K562 (cell line): Measurements from ENCODE around the gene CACNA2D4.

Experiments
- CBFB ChIP-seq: sonication (generic); formaldehyde crosslinking; IDR thresholded peaks from 2 replicates; pipeline ENCODE4 v1.4.0; 2020; ENCODE audit warnings: mild to moderate bottlenecking, missing genetic modification reagents
- CTCF ChIP-seq, 3 experiments: IDR thresholded peaks in 2 of 3; conservative IDR thresholded peaks in 1 of 3; 2 replicates each; pipeline ENCODE4 v1.5.1; 2011 to 2012; ENCODE audit warnings: low read length in 3 of 3, mild to moderate bottlenecking in 3 of 3, control low read depth in 2 of 3, improper control_type of control experiment in 1 of 3, inconsistent platforms in 1 of 3, low read depth in 1 of 3, mixed read lengths in 1 of 3, moderate library complexity in 1 of 3; ENCODE audit not compliant: insufficient read depth in 2 of 3
- EP300 ChIP-seq: IDR thresholded peaks from 2 replicates; pipeline ENCODE4 v1.6.1; 2012; ENCODE audit warnings: low read length, improper control_type of control experiment
- JUNB ChIP-seq: fragments of 450-650 bp; formaldehyde crosslinking; conservative IDR thresholded peaks from 2 replicates; pipeline ENCODE4 v1.4.0; 2020; ENCODE audit warnings: mild to moderate bottlenecking
- KLF1 ChIP-seq: fragments of 450-650 bp; IDR thresholded peaks from 2 replicates; pipeline ENCODE4 v1.6.1; 2016; ENCODE audit warnings: missing genetic modification characterization, missing compliant biosample characterization
- LEF1 ChIP-seq: fragments of 450-650 bp; IDR thresholded peaks from 2 replicates; pipeline ENCODE4 v1.6.1; 2016; ENCODE audit warnings: mild to moderate bottlenecking
- MXI1 ChIP-seq: IDR thresholded peaks from 2 replicates; pipeline ENCODE4 v1.6.1; 2011; ENCODE audit warnings: low read depth, mild to moderate bottlenecking, improper control_type of control experiment, low read length
- SNAPC5 ChIP-seq: fragments of 250-450 bp; sonication (Bioruptor Pico); IDR thresholded peaks from 2 replicates; pipeline ENCODE4 v1.8.0; 2021; ENCODE audit warnings: moderate library complexity, mild to moderate bottlenecking, inconsistent platforms
- STAT6 ChIP-seq: sonication (generic); formaldehyde crosslinking; IDR thresholded peaks from 2 replicates; pipeline ENCODE4 v1.8.1; 2023; ENCODE audit warnings: mild to moderate bottlenecking, missing genetic modification reagents
- TCF7L2 ChIP-seq: fragments of 150-350 bp; IDR thresholded peaks from 2 replicates; pipeline ENCODE4 v1.6.1; 2016; ENCODE audit warnings: low read depth, mild to moderate bottlenecking, low read length, moderate library complexity

DNA sequence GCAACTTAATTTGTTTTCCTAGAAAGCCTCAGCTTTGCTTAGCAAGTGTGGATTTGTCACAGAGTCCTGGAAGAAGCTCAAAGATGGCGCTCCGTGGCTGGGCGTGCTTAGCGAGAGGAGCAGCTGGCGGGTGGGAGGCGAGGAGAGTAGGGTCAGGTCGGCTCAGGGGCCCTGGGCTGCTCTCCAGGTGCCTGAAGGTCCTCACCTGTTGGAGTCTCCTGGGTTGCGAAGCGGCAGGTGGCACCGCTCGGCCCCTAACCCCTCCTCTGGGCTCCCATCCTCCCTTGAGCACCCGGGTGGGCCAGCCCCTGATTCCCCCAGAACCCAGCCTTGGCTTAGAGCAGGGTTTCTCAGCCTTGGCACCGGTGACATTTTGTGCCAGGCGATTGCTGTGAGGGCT lies 73.0 kb downstream of the CACNA2D4 start:
- TF ChIP-seq EP300 (no peak), SNAPC5 (CRISPR knock-in tag) (no peak), STAT6 (CRISPR knock-in tag) (no peak), CTCF (IDR thresholded peaks at IDR 0.05 in 2 of 3, conservative IDR thresholded peaks at IDR 0.05 in 1 of 3; ENCODE audit: insufficient read depth in 2 of 3, low read depth in 1 of 3, low read length in 3 of 3) (no peak), KLF1 (tag) (no peak), TCF7L2 (no peak), MXI1 (no peak), LEF1 (no peak), JUNB (CRISPR knock-in tag) (no peak), CBFB (CRISPR knock-in tag) (no peak)
